GM23248 (cell line): ENCODE data around the gene EEF2KMT.
"Not testable (repeated sequence)": the region's sequence is repeated elsewhere in the genome, so short reads cannot be mapped to it uniquely, and the experiment has no call there.

Source experiments
- EZH2 ChIP-seq: fragments of 200-600 bp; sonication (generic); IDR thresholded peaks from 2 replicates; pipeline ENCODE4 v1.6.1; 2018; ENCODE audit warnings: antibody characterized with exemption, mild to moderate bottlenecking; ENCODE audit not compliant: insufficient read depth, poor library complexity, severe bottlenecking
- EZH2phosphoT487 ChIP-seq: fragments of 200-600 bp; sonication (generic); IDR thresholded peaks from 2 replicates; pipeline ENCODE4 v1.6.1; 2018; ENCODE audit warnings: antibody characterized with exemption, moderate library complexity, mild to moderate bottlenecking, low read depth; ENCODE audit not compliant: insufficient read depth

GRCh38 chr16:5096437-5097060 lies 1.0 kb downstream of the EEF2KMT start:
- not testable (repeated sequence) for TF ChIP-seq EZH2, EZH2phosphoT487
